HuH-7.5 (cell line): ENCODE data around the gene MYADML2.

Experiments used
- DNase-seq: peaks from one replicate; pipeline ENCODE4 v3.0.0; 2011; ENCODE audit warnings: low spot score

Gene MYADML2

GRCh38 chr17:81939218-81939617, 7.8 kb downstream of the MYADML2 start:
- no peak for DNase-seq

- DNase-seq, result no peak
These were observed 11.3 kb downstream of the MYADML2 start for GRCh38 chr17:81935709-81936084.

- DNase-seq, result no peak
These were observed 12.0 kb downstream of the MYADML2 start for GRCh38 chr17:81934850-81935708.

GRCh38 chr17:81934098-81934757, 12.8 kb downstream of the MYADML2 start:
- no peak for DNase-seq

- DNase-seq, result no peak
These were observed 13.8 kb downstream of the MYADML2 start for GRCh38 chr17:81933178-81933699.

- DNase-seq, result no peak
These were observed 14.6 kb downstream of the MYADML2 start for GRCh38 chr17:81932333-81932983.

- no peak for DNase-seq
These were observed 15.3 kb downstream of the MYADML2 start for GRCh38 chr17:81931557-81932332.

GRCh38 chr17:81931189-81931556, 15.9 kb downstream of the MYADML2 start:
- no peak for DNase-seq

- DNase-seq, result no peak
These were observed 16.6 kb downstream of the MYADML2 start for GRCh38 chr17:81930142-81931125.

GRCh38 chr17:81929253-81930141, 17.5 kb downstream of the MYADML2 start:
- DNase-seq, result no peak

GRCh38 chr17:81928544-81929252, 18.3 kb downstream of the MYADML2 start:
- no peak for DNase-seq

- peak; percentile 98 for DNase-seq
These were observed 19.1 kb downstream of the MYADML2 start, which contains the start of gene MAFG for GRCh38 chr17:81927653-81928543. Gene MAFG (minus strand): TSS chr17:81927735. CDS start chr17:81923185, 4,550 bp downstream.

GRCh38 chr17:81927152-81927652, 19.8 kb downstream of the MYADML2 start:
- DNase-seq, result no peak

- DNase-seq, result peak; percentile 90
These were observed 20.4 kb downstream of the MYADML2 start for GRCh38 chr17:81926451-81927151.

- DNase-seq, result no peak
These were observed 21.1 kb downstream of the MYADML2 start for GRCh38 chr17:81925860-81926450.
